MG63 (cell line): Measurements from ENCODE around the gene SHISA4. TPM values are rescaled to one million over a fixed set of nuclear protein-coding genes. Genes with fewer than 3 reads are reported as not detected.

ENCODE experiments used
- DNase-seq: peaks from one replicate; pipeline ENCODE4 v3.0.0-alpha.2; 2020
- H3K27me3 ChIP-seq: fragments of 250-450 bp; sonication (Bioruptor Pico); 2 replicates; pipeline ENCODE4 v1.5.1; 2020; ENCODE audit warnings: mild to moderate bottlenecking, moderate library complexity
- H3K36me3 ChIP-seq: fragments of 250-450 bp; sonication (Bioruptor Pico); 2 replicates; pipeline ENCODE4 v1.5.1; 2020; ENCODE audit warnings: mild to moderate bottlenecking, moderate library complexity
- H3K4me3 ChIP-seq: fragments of 250-450 bp; sonication (Bioruptor Pico); 2 replicates; pipeline ENCODE4 v1.5.1; 2020; ENCODE audit warnings: mild to moderate bottlenecking, moderate library complexity
- H3K9me3 ChIP-seq: fragments of 250-450 bp; sonication (Bioruptor Pico); 2 replicates; pipeline ENCODE4 v1.5.1; 2020; ENCODE audit warnings: mild to moderate bottlenecking, moderate library complexity
- total RNA-seq: library from RNA; depleted of rRNA; stranded (reverse); fragments of >200 nt; shearing (Covaris generic); gene quantifications from 2 replicates; pipeline ENCODE4 v1.2.3, GENCODE V29; 2014; ENCODE audit warnings: low replicate concordance

SHISA4 gene
- total RNA-seq, 1 experiment from 2014 or later = 28.8 TPM

- H3K4me3 ChIP-seq = no peak overlapping the region
- H3K36me3 ChIP-seq = peaks cover 84% of the 10 kb centered on the region
- no peak for DNase-seq
- no peaks in the 10 kb centered on the region for H3K9me3 ChIP-seq
- no peaks in the 10 kb centered on the region for H3K27me3 ChIP-seq
Measured at GRCh38 chr1:201874672-201875071, 14.0 kb upstream of the SHISA4 start.

GRCh38 chr1:201876148-201876818 is 12.4 kb upstream of the SHISA4 start:
- DNase-seq = no peak
- no peak overlapping the region for H3K4me3 ChIP-seq
- peaks cover 68% of the 10 kb centered on the region for H3K36me3 ChIP-seq
- no peaks in the 10 kb centered on the region for H3K9me3 ChIP-seq
- H3K27me3 ChIP-seq = no peaks in the 10 kb centered on the region

GRCh38 chr1:201877877-201878401 is 10.8 kb upstream of the SHISA4 start:
- Histone ChIP-seq H3K4me3 (no peak overlapping the region), H3K36me3 (peaks cover 51% of the 10 kb centered on the region), H3K27me3 (no peaks in the 10 kb centered on the region), H3K9me3 (no peaks in the 10 kb centered on the region)
- DNase-seq = peak; percentile 20

- DNase-seq = no peak
- H3K9me3 ChIP-seq = no peaks in the 10 kb centered on the region
- no peaks in the 10 kb centered on the region for H3K27me3 ChIP-seq
- H3K36me3 ChIP-seq = peaks cover 27% of the 10 kb centered on the region
- H3K4me3 ChIP-seq = no peak overlapping the region
Measured at GRCh38 chr1:201880928-201881571, 7.6 kb upstream of the SHISA4 start.

GRCh38 chr1:201881617-201882016 is 7.1 kb upstream of the SHISA4 start:
- Histone ChIP-seq H3K9me3 (no peaks in the 10 kb centered on the region), H3K4me3 (no peak overlapping the region), H3K36me3 (peaks cover 22% of the 10 kb centered on the region), H3K27me3 (no peaks in the 10 kb centered on the region)
- DNase-seq = no peak

- H3K27me3 ChIP-seq = no peaks in the 10 kb centered on the region
Measured at GRCh38 chr1:201882665-201883132, 6.0 kb upstream of the SHISA4 start.

GRCh38 chr1:201883266-201883665 is 5.4 kb upstream of the SHISA4 start:
- H3K27me3 ChIP-seq = no peaks in the 10 kb centered on the region
- peaks cover 13% of the 10 kb centered on the region for H3K36me3 ChIP-seq
- no peak for DNase-seq
- no peak overlapping the region for H3K4me3 ChIP-seq
- H3K9me3 ChIP-seq = no peaks in the 10 kb centered on the region

More at GRCh38 chr1:201882665-201883132, 6.0 kb upstream of the SHISA4 start:
- no peak overlapping the region for H3K4me3 ChIP-seq
- H3K36me3 ChIP-seq = peaks cover 16% of the 10 kb centered on the region
- peak; percentile 70 for DNase-seq
- H3K9me3 ChIP-seq = no peaks in the 10 kb centered on the region

GRCh38 chr1:201883786-201884185 is 4.9 kb upstream of the SHISA4 start:
- no peaks in the 10 kb centered on the region for H3K9me3 ChIP-seq
- peak; percentile 83 for DNase-seq
- peaks cover 8% of the 10 kb centered on the region; the same call in 1 of the 2 replicates for H3K36me3 ChIP-seq
- no peaks in the 10 kb centered on the region for H3K27me3 ChIP-seq
- H3K4me3 ChIP-seq = no peak overlapping the region

- DNase-seq = no peak
- peaks cover 3% of the 10 kb centered on the region; the same call in 1 of the 2 replicates for H3K36me3 ChIP-seq
- H3K4me3 ChIP-seq = no peak overlapping the region
- no peaks in the 10 kb centered on the region for H3K27me3 ChIP-seq
- H3K9me3 ChIP-seq = no peaks in the 10 kb centered on the region
Measured at GRCh38 chr1:201884425-201884824, 4.3 kb upstream of the SHISA4 start.

GRCh38 chr1:201885531-201886075 is 3.1 kb upstream of the SHISA4 start:
- DNase-seq = peak; percentile 84
- no peaks in the 10 kb centered on the region for H3K9me3 ChIP-seq
- H3K4me3 ChIP-seq = no peak overlapping the region
- no peaks in the 10 kb centered on the region for H3K27me3 ChIP-seq
- no peaks in the 10 kb centered on the region for H3K36me3 ChIP-seq

GRCh38 chr1:201886103-201886885 is 2.4 kb upstream of the SHISA4 start:
- Histone ChIP-seq H3K36me3 (no peaks in the 10 kb centered on the region), H3K9me3 (no peaks in the 10 kb centered on the region), H3K4me3 (no peak overlapping the region), H3K27me3 (no peaks in the 10 kb centered on the region)
- DNase-seq = no peak

GRCh38 chr1:201887116-201887866 is 1.4 kb upstream of the SHISA4 start:
- Histone ChIP-seq H3K36me3 (0 out of 2 replicates have a peak, but pooled peaks cover 1% of the 10 kb centered on the region), H3K9me3 (no peaks in the 10 kb centered on the region), H3K4me3 (no peak overlapping the region), H3K27me3 (no peaks in the 10 kb centered on the region)
- DNase-seq = no peak

GRCh38 chr1:201889090-201889968 is 631 bp downstream of the SHISA4 start:
- Histone ChIP-seq H3K36me3 (0 out of 2 replicates have a peak, but pooled peaks cover 3% of the 10 kb centered on the region), H3K4me3 (peak overlapping the region; percentile 64), H3K9me3 (no peaks in the 10 kb centered on the region), H3K27me3 (no peaks in the 10 kb centered on the region)
- DNase-seq = no peak

GRCh38 chr1:201890223-201890622 is 1.5 kb downstream of the SHISA4 start:
- Histone ChIP-seq H3K4me3 (no peak overlapping the region), H3K9me3 (no peaks in the 10 kb centered on the region), H3K36me3 (0 out of 2 replicates have a peak, but pooled peaks cover 3% of the 10 kb centered on the region), H3K27me3 (no peaks in the 10 kb centered on the region)
- no peak for DNase-seq

GRCh38 chr1:201890806-201891450 is 2.2 kb downstream of the SHISA4 start:
- H3K9me3 ChIP-seq = no peaks in the 10 kb centered on the region
- H3K36me3 ChIP-seq = 0 out of 2 replicates have a peak, but pooled peaks cover 3% of the 10 kb centered on the region
- no peaks in the 10 kb centered on the region for H3K27me3 ChIP-seq
- H3K4me3 ChIP-seq = no peak overlapping the region
- DNase-seq = no peak
